ENCODE measurements around the gene CCDC71L.

DNA sequence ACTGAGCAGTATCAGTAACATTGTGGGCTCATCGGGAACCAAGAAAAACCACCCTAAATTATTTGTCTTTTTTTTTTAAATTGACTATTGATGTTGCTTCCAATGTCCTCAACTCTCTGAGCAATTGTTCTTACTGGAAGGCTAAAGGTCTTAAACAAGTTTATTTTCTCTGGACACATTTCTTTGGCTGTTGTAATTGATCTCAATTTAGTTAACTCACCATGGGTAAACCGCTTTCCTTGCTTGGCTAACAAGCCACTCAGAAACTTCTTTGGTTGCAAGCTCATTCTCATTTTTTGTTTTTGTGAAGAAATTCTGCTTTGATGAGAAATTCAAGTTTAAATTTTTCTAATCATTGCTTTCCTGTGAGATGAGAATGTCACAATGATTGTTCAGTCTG, 25.5 kb downstream of the CCDC71L start:
- TF ChIP-seq, protein P1, sequence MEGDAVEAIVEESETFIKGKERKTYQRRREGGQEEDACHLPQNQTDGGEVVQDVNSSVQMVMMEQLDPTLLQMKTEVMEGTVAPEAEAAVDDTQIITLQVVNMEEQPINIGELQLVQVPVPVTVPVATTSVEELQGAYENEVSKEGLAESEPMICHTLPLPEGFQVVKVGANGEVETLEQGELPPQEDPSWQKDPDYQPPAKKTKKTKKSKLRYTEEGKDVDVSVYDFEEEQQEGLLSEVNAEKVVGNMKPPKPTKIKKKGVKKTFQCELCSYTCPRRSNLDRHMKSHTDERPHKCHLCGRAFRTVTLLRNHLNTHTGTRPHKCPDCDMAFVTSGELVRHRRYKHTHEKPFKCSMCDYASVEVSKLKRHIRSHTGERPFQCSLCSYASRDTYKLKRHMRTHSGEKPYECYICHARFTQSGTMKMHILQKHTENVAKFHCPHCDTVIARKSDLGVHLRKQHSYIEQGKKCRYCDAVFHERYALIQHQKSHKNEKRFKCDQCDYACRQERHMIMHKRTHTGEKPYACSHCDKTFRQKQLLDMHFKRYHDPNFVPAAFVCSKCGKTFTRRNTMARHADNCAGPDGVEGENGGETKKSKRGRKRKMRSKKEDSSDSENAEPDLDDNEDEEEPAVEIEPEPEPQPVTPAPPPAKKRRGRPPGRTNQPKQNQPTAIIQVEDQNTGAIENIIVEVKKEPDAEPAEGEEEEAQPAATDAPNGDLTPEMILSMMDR (IDR thresholded peaks at IDR 0.05): no peak
- no peak for TF ChIP-seq POLR2A (IDR thresholded peaks at IDR 0.05; ENCODE audit: low read depth)
